Astrocyte (in vitro differentiated cells and primary cell): ENCODE results near the gene LRRC10B. TPM values are rescaled to one million over a fixed set of nuclear protein-coding genes. Genes with fewer than 3 reads are reported as not detected.

Source experiments
- DNase-seq: peaks from one replicate; pipeline ENCODE4 v3.0.0-alpha.2; 2010; ENCODE audit warnings: low read depth
- FAIRE-seq: peaks from 2 replicates; lab custom pipeline; 2011; peaks lifted over from hg19 to GRCh38; lab: Jason Lieb, UNC
- H2AFZ ChIP-seq: 2 replicates; pipeline ENCODE4 v1.6.0; 2012; ENCODE audit warnings: low read depth, low read length, inconsistent platforms
- H3K27ac ChIP-seq: 2 replicates; pipeline ENCODE4 v1.5.1; 2011; ENCODE audit warnings: low read depth, low read length, inconsistent platforms
- H3K27me3 ChIP-seq: 2 replicates; pipeline ENCODE4 v1.6.0; 2011; ENCODE audit warnings: low read length, inconsistent platforms; ENCODE audit not compliant: insufficient read depth
- H3K36me3 ChIP-seq: 2 replicates; pipeline ENCODE4 v1.5.1; 2011; ENCODE audit warnings: low read length, inconsistent platforms; ENCODE audit not compliant: insufficient read depth
- H3K4me1 ChIP-seq: 2 replicates; pipeline ENCODE4 v1.5.1; 2011; ENCODE audit warnings: low read length, inconsistent platforms; ENCODE audit not compliant: insufficient read depth
- H3K4me2 ChIP-seq: 2 replicates; pipeline ENCODE4 v1.6.0; 2012; ENCODE audit warnings: low read length, inconsistent platforms
- H3K4me3 ChIP-seq: 2 replicates; pipeline ENCODE4 v1.5.1; 2011; ENCODE audit warnings: low read depth, mild to moderate bottlenecking, low read length, inconsistent platforms; ENCODE audit not compliant: insufficient read depth
- H3K79me2 ChIP-seq: 2 replicates; pipeline ENCODE4 v1.6.0; 2012; ENCODE audit warnings: mild to moderate bottlenecking, low read length, inconsistent platforms; ENCODE audit not compliant: insufficient read depth
- H3K9ac ChIP-seq: 2 replicates; pipeline ENCODE4 v1.6.0; 2012; ENCODE audit warnings: mild to moderate bottlenecking, low read length, inconsistent platforms
- H3K9me3 ChIP-seq: 2 replicates; pipeline ENCODE4 v1.5.1; 2012; ENCODE audit warnings: low read depth, mild to moderate bottlenecking, low read length, inconsistent platforms; ENCODE audit not compliant: insufficient read depth
- H4K20me1 ChIP-seq: 2 replicates; pipeline ENCODE4 v1.6.0; 2012; ENCODE audit warnings: low read length, inconsistent platforms; ENCODE audit not compliant: insufficient read depth
- H3K27ac Mint-ChIP-seq: one replicate; pipeline ENCODE4 v1.8.0; 2021; ENCODE audit warnings: mild to moderate bottlenecking, mixed read lengths; ENCODE audit not compliant: unreplicated experiment
- H3K27me3 Mint-ChIP-seq: one replicate; pipeline ENCODE4 v1.8.0; 2021; ENCODE audit warnings: low read depth, mixed read lengths; ENCODE audit not compliant: unreplicated experiment
- H3K36me3 Mint-ChIP-seq: one replicate; pipeline ENCODE4 v1.8.0; 2021; ENCODE audit warnings: low read depth, mixed read lengths; ENCODE audit not compliant: unreplicated experiment
- H3K4me1 Mint-ChIP-seq: one replicate; pipeline ENCODE4 v1.8.0; 2021; ENCODE audit warnings: low read depth, mixed read lengths; ENCODE audit not compliant: unreplicated experiment
- H3K4me3 Mint-ChIP-seq: one replicate; pipeline ENCODE4 v1.8.0; 2021; ENCODE audit warnings: mild to moderate bottlenecking, moderate library complexity, mixed read lengths; ENCODE audit not compliant: unreplicated experiment
- H3K9me3 Mint-ChIP-seq: one replicate; pipeline ENCODE4 v1.8.0; 2021; ENCODE audit warnings: mild to moderate bottlenecking, mixed read lengths; ENCODE audit not compliant: unreplicated experiment
- CTCF ChIP-seq: IDR thresholded peaks from 2 replicates; pipeline ENCODE4 v1.5.1; 2011; ENCODE audit warnings: low read depth, mild to moderate bottlenecking, inconsistent platforms, low read length, moderate library complexity; ENCODE audit not compliant: insufficient read depth
- EZH2 ChIP-seq: IDR thresholded peaks from 2 replicates; pipeline ENCODE4 v1.6.1; 2012; ENCODE audit warnings: mild to moderate bottlenecking, low read length, inconsistent platforms; ENCODE audit not compliant: insufficient read depth
- total RNA-seq: library from RNA; stranded (reverse); gene quantifications from 2 replicates; pipeline ENCODE4 v1.2.1, GENCODE V29; 2021

The LRRC10B gene
- total RNA-seq, 1 donor from 2014 or later, result 0.09 TPM

- Mint-ChIP-seq H3K36me3 (peaks cover 2% of the 10 kb centered on the region), H3K4me3 (no peak overlapping the region), H3K4me1 (peaks cover 15% of the 10 kb centered on the region), H3K27ac (no peak overlapping the region), H3K9me3 (peaks cover 4% of the 10 kb centered on the region), H3K27me3 (peaks cover 66% of the 10 kb centered on the region)
- H3K4me1 ChIP-seq, result peaks cover 8% of the 10 kb centered on the region
- no peak for TF ChIP-seq EZH2
- no peak for TF ChIP-seq CTCF
- FAIRE-seq (no peak), DNase-seq (no peak)
- peaks cover 39% of the 10 kb centered on the region for H3K27me3 ChIP-seq
- no peak overlapping the region for H3K9ac ChIP-seq
- no peaks in the 10 kb centered on the region for H3K79me2 ChIP-seq
- H3K4me3 ChIP-seq, result no peak overlapping the region
- peak overlapping the region; percentile 42 for H2AFZ ChIP-seq
- H3K36me3 ChIP-seq, result no peaks in the 10 kb centered on the region
- peak overlapping the region; percentile 35 for H3K4me2 ChIP-seq
- H3K27ac ChIP-seq, result no peak overlapping the region
- peaks cover 7% of the 10 kb centered on the region for H4K20me1 ChIP-seq
- no peaks in the 10 kb centered on the region for H3K9me3 ChIP-seq
Observed at GRCh38 chr11:61552108-61552635, 43.6 kb downstream of the LRRC10B start.

GRCh38 chr11:61553373-61554171, 45.0 kb downstream of the LRRC10B start:
- H3K4me1 Mint-ChIP-seq, result peaks cover 15% of the 10 kb centered on the region
- H3K4me3 Mint-ChIP-seq, result no peak overlapping the region
- DNase-seq (no peak), FAIRE-seq (no peak)
- no peak overlapping the region for H3K4me2 ChIP-seq
- H3K9me3 Mint-ChIP-seq, result peaks cover 4% of the 10 kb centered on the region
- no peak overlapping the region for H2AFZ ChIP-seq
- peaks cover 48% of the 10 kb centered on the region for H3K27me3 ChIP-seq
- H3K27ac Mint-ChIP-seq, result no peak overlapping the region
- no peaks in the 10 kb centered on the region for H3K79me2 ChIP-seq
- H3K9me3 ChIP-seq, result no peaks in the 10 kb centered on the region
- H3K36me3 Mint-ChIP-seq, result peaks cover 2% of the 10 kb centered on the region
- H3K36me3 ChIP-seq, result no peaks in the 10 kb centered on the region
- H4K20me1 ChIP-seq, result peaks cover 7% of the 10 kb centered on the region
- H3K27ac ChIP-seq, result no peak overlapping the region
- H3K9ac ChIP-seq, result no peak overlapping the region
- H3K4me3 ChIP-seq, result no peak overlapping the region
- H3K27me3 Mint-ChIP-seq, result peaks cover 68% of the 10 kb centered on the region
- H3K4me1 ChIP-seq, result peaks cover 8% of the 10 kb centered on the region
- no peak for TF ChIP-seq EZH2
- TF ChIP-seq CTCF, result no peak
